H1 (cell line): ENCODE results near the gene MPDU1. TPM values are rescaled to one million over a fixed set of nuclear protein-coding genes. Genes with fewer than 3 reads are reported as not detected.

Experiments used
- POLR2A ChIP-seq, 2 experiments: IDR thresholded peaks; 1 replicate in 1 of 2; 2 replicates in 1 of 2; pipeline ENCODE4 v1.6.1; 2011; ENCODE audit warnings: low read depth in 2 of 2, low read length in 2 of 2, mild to moderate bottlenecking in 2 of 2; ENCODE audit errors: control extremely low read depth in 1 of 2
- TCF12 ChIP-seq: IDR thresholded peaks from 2 replicates; pipeline ENCODE4 v1.6.1; 2011; ENCODE audit warnings: low read depth, mild to moderate bottlenecking, low read length
- polyA plus RNA-seq, 7 experiments: library from polyadenylated mRNA; depleted of rRNA in 3 of 7; stranded (reverse) in 5 of 7; unstranded in 2 of 7; fragments of >200 nt in 5 of 7; fragments of 200-250 nt in 2 of 7; gene quantifications; 1 replicate in 5 of 7; 2 replicates in 1 of 7; 4 replicates in 1 of 7; pipeline versions ENCODE4 v1.2.1 to v1.2.3, GENCODE V29; 2011 to 2013; ENCODE audit warnings: missing spikeins in 2 of 7, mixed read lengths in 2 of 7
- total RNA-seq: library from RNA; stranded (reverse); fragmentation: NEBNext Ultra II Directional; extraction: Animal tissue kit (Norgen Biotek cat#: 25700); gene quantifications from 2 replicates; pipeline ENCODE4 v1.2.1, GENCODE V29; 2021
- TF ChIP-seq, protein P1 (sequence below): fragments of 300-600 bp; sonication (generic); IDR thresholded peaks from 2 replicates; pipeline ENCODE4 v1.7.1; 2012; ENCODE audit warnings: low read length, moderate library complexity, mild to moderate bottlenecking, inconsistent platforms; ENCODE audit not compliant: insufficient replicate concordance
- TF ChIP-seq, protein P2 (sequence below): IDR thresholded peaks from 2 replicates; pipeline ENCODE4 v1.6.1; 2012; ENCODE audit warnings: low read length, inconsistent platforms
- TF ChIP-seq, protein P3 (sequence below): IDR thresholded peaks from 2 replicates; pipeline ENCODE4 v1.6.1; 2011; ENCODE audit warnings: low read depth, mild to moderate bottlenecking, low read length; ENCODE audit not compliant: insufficient read depth

Gene MPDU1
- total and polyA plus RNA-seq, 2 of the 8 experiments (the other 6 are each of a cell fraction or from before 2014, with no cell fraction given) = 63.2 to 142 TPM

DNA sequence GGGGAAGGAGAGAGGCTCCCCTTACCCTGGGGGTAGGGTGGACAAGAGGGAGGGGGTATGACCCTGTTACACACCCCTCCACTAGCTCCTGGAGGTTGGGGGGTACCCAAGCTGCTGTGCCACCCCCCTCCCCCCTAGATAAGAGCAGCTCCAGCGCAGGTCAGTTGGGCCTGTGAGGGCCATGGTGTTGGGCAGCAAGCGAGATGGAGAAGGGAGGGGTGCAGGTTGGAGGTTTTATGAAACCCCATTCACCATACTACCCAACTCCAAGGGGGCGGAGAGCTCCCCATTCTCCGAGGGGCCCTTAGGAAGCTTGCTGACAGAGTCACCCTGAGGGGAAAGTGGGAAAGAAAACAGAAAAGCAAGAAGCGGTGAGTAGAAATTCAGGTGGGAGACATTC lies 7.9 kb downstream of the MPDU1 start (continued):
- TF ChIP-seq, protein P1, sequence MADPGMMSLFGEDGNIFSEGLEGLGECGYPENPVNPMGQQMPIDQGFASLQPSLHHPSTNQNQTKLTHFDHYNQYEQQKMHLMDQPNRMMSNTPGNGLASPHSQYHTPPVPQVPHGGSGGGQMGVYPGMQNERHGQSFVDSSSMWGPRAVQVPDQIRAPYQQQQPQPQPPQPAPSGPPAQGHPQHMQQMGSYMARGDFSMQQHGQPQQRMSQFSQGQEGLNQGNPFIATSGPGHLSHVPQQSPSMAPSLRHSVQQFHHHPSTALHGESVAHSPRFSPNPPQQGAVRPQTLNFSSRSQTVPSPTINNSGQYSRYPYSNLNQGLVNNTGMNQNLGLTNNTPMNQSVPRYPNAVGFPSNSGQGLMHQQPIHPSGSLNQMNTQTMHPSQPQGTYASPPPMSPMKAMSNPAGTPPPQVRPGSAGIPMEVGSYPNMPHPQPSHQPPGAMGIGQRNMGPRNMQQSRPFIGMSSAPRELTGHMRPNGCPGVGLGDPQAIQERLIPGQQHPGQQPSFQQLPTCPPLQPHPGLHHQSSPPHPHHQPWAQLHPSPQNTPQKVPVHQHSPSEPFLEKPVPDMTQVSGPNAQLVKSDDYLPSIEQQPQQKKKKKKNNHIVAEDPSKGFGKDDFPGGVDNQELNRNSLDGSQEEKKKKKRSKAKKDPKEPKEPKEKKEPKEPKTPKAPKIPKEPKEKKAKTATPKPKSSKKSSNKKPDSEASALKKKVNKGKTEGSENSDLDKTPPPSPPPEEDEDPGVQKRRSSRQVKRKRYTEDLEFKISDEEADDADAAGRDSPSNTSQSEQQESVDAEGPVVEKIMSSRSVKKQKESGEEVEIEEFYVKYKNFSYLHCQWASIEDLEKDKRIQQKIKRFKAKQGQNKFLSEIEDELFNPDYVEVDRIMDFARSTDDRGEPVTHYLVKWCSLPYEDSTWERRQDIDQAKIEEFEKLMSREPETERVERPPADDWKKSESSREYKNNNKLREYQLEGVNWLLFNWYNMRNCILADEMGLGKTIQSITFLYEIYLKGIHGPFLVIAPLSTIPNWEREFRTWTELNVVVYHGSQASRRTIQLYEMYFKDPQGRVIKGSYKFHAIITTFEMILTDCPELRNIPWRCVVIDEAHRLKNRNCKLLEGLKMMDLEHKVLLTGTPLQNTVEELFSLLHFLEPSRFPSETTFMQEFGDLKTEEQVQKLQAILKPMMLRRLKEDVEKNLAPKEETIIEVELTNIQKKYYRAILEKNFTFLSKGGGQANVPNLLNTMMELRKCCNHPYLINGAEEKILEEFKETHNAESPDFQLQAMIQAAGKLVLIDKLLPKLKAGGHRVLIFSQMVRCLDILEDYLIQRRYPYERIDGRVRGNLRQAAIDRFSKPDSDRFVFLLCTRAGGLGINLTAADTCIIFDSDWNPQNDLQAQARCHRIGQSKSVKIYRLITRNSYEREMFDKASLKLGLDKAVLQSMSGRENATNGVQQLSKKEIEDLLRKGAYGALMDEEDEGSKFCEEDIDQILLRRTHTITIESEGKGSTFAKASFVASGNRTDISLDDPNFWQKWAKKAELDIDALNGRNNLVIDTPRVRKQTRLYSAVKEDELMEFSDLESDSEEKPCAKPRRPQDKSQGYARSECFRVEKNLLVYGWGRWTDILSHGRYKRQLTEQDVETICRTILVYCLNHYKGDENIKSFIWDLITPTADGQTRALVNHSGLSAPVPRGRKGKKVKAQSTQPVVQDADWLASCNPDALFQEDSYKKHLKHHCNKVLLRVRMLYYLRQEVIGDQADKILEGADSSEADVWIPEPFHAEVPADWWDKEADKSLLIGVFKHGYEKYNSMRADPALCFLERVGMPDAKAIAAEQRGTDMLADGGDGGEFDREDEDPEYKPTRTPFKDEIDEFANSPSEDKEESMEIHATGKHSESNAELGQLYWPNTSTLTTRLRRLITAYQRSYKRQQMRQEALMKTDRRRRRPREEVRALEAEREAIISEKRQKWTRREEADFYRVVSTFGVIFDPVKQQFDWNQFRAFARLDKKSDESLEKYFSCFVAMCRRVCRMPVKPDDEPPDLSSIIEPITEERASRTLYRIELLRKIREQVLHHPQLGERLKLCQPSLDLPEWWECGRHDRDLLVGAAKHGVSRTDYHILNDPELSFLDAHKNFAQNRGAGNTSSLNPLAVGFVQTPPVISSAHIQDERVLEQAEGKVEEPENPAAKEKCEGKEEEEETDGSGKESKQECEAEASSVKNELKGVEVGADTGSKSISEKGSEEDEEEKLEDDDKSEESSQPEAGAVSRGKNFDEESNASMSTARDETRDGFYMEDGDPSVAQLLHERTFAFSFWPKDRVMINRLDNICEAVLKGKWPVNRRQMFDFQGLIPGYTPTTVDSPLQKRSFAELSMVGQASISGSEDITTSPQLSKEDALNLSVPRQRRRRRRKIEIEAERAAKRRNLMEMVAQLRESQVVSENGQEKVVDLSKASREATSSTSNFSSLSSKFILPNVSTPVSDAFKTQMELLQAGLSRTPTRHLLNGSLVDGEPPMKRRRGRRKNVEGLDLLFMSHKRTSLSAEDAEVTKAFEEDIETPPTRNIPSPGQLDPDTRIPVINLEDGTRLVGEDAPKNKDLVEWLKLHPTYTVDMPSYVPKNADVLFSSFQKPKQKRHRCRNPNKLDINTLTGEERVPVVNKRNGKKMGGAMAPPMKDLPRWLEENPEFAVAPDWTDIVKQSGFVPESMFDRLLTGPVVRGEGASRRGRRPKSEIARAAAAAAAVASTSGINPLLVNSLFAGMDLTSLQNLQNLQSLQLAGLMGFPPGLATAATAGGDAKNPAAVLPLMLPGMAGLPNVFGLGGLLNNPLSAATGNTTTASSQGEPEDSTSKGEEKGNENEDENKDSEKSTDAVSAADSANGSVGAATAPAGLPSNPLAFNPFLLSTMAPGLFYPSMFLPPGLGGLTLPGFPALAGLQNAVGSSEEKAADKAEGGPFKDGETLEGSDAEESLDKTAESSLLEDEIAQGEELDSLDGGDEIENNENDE = no peak
- TF ChIP-seq, protein P2, sequence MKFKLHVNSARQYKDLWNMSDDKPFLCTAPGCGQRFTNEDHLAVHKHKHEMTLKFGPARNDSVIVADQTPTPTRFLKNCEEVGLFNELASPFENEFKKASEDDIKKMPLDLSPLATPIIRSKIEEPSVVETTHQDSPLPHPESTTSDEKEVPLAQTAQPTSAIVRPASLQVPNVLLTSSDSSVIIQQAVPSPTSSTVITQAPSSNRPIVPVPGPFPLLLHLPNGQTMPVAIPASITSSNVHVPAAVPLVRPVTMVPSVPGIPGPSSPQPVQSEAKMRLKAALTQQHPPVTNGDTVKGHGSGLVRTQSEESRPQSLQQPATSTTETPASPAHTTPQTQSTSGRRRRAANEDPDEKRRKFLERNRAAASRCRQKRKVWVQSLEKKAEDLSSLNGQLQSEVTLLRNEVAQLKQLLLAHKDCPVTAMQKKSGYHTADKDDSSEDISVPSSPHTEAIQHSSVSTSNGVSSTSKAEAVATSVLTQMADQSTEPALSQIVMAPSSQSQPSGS = no peak
- TF ChIP-seq, protein P3, sequence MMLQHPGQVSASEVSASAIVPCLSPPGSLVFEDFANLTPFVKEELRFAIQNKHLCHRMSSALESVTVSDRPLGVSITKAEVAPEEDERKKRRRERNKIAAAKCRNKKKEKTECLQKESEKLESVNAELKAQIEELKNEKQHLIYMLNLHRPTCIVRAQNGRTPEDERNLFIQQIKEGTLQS = no peak
- TF ChIP-seq POLR2A (IDR thresholded peaks at IDR 0.05; ENCODE audit: control extremely low read depth in 1 of 2, low read depth in 2 of 2, low read length in 2 of 2) (no peak), TCF12 (no peak)
